ENCODE data around the gene UBTD2. TPM values are rescaled to one million over a fixed set of nuclear protein-coding genes. Genes with fewer than 3 reads are reported as not detected.
A peak's percentile ranks its signal among the peaks of the same experiment; 100 is the strongest.

The UBTD2 gene
- total RNA-seq, 1 donor from 2014 or later, result 47.5 TPM

- H3K27me3 Mint-ChIP-seq (ENCODE audit: unreplicated experiment), result peaks cover 2% of the 10 kb centered on the region
These were observed 27.5 kb upstream of the UBTD2 start for GRCh38 chr5:172311026-172311425.

GRCh38 chr5:172305380-172305779 lies 21.8 kb upstream of the UBTD2 start:
- no peak for DNase-seq (ENCODE audit: extremely low spot score, unreplicated experiment)
- H3K27ac Mint-ChIP-seq (ENCODE audit: unreplicated experiment), result no peak overlapping the region
- H3K4me1 Mint-ChIP-seq (ENCODE audit: unreplicated experiment), result peaks cover 4% of the 10 kb centered on the region
- H3K27me3 Mint-ChIP-seq (ENCODE audit: unreplicated experiment), result peaks cover 2% of the 10 kb centered on the region
- H3K4me3 Mint-ChIP-seq (ENCODE audit: unreplicated experiment), result no peak overlapping the region
- no peaks in the 10 kb centered on the region for H3K9me3 Mint-ChIP-seq (ENCODE audit: unreplicated experiment)
- H3K36me3 Mint-ChIP-seq (ENCODE audit: unreplicated experiment), result peaks cover 2% of the 10 kb centered on the region
- no peak for TF ChIP-seq CTCF (IDR thresholded peaks at IDR 0.05)

More at GRCh38 chr5:172311026-172311425, 27.5 kb upstream of the UBTD2 start:
- peaks cover 1% of the 10 kb centered on the region for H3K36me3 Mint-ChIP-seq (ENCODE audit: unreplicated experiment)
- H3K4me1 Mint-ChIP-seq (ENCODE audit: unreplicated experiment), result peaks cover 2% of the 10 kb centered on the region
- no peak for DNase-seq (ENCODE audit: extremely low spot score, unreplicated experiment)
- TF ChIP-seq CTCF (IDR thresholded peaks at IDR 0.05), result no peak
- no peak overlapping the region for H3K27ac Mint-ChIP-seq (ENCODE audit: unreplicated experiment)
- no peak overlapping the region for H3K4me3 Mint-ChIP-seq (ENCODE audit: unreplicated experiment)
- H3K9me3 Mint-ChIP-seq (ENCODE audit: unreplicated experiment), result no peaks in the 10 kb centered on the region

- no peak overlapping the region for H3K27ac Mint-ChIP-seq (ENCODE audit: unreplicated experiment)
- no peak for TF ChIP-seq CTCF (IDR thresholded peaks at IDR 0.05)
- H3K36me3 Mint-ChIP-seq (ENCODE audit: unreplicated experiment), result peaks cover 2% of the 10 kb centered on the region
- no peaks in the 10 kb centered on the region for H3K9me3 Mint-ChIP-seq (ENCODE audit: unreplicated experiment)
- DNase-seq (ENCODE audit: extremely low spot score, unreplicated experiment), result no peak
- H3K4me3 Mint-ChIP-seq (ENCODE audit: unreplicated experiment), result no peak overlapping the region
- peaks cover 7% of the 10 kb centered on the region for H3K4me1 Mint-ChIP-seq (ENCODE audit: unreplicated experiment)
- H3K27me3 Mint-ChIP-seq (ENCODE audit: unreplicated experiment), result no peaks in the 10 kb centered on the region
These were observed 20.2 kb upstream of the UBTD2 start for GRCh38 chr5:172303572-172304335.

GRCh38 chr5:172303162-172303561 lies 19.6 kb upstream of the UBTD2 start:
- no peak overlapping the region for H3K27ac Mint-ChIP-seq (ENCODE audit: unreplicated experiment)
- H3K4me3 Mint-ChIP-seq (ENCODE audit: unreplicated experiment), result no peak overlapping the region
- no peak for DNase-seq (ENCODE audit: extremely low spot score, unreplicated experiment)
- H3K36me3 Mint-ChIP-seq (ENCODE audit: unreplicated experiment), result peaks cover 2% of the 10 kb centered on the region
- no peaks in the 10 kb centered on the region for H3K9me3 Mint-ChIP-seq (ENCODE audit: unreplicated experiment)
- no peaks in the 10 kb centered on the region for H3K27me3 Mint-ChIP-seq (ENCODE audit: unreplicated experiment)
- H3K4me1 Mint-ChIP-seq (ENCODE audit: unreplicated experiment), result peaks cover 7% of the 10 kb centered on the region
- TF ChIP-seq CTCF (IDR thresholded peaks at IDR 0.05), result no peak

GRCh38 chr5:172302047-172302710 lies 18.6 kb upstream of the UBTD2 start:
- H3K27ac Mint-ChIP-seq (ENCODE audit: unreplicated experiment), result no peak overlapping the region
- no peak for TF ChIP-seq CTCF (IDR thresholded peaks at IDR 0.05)
- DNase-seq (ENCODE audit: extremely low spot score, unreplicated experiment), result peak; percentile 23
- no peaks in the 10 kb centered on the region for H3K27me3 Mint-ChIP-seq (ENCODE audit: unreplicated experiment)
- H3K36me3 Mint-ChIP-seq (ENCODE audit: unreplicated experiment), result peaks cover 2% of the 10 kb centered on the region
- H3K9me3 Mint-ChIP-seq (ENCODE audit: unreplicated experiment), result no peaks in the 10 kb centered on the region
- peaks cover 7% of the 10 kb centered on the region for H3K4me1 Mint-ChIP-seq (ENCODE audit: unreplicated experiment)
- H3K4me3 Mint-ChIP-seq (ENCODE audit: unreplicated experiment), result no peak overlapping the region

Measured in osteocyte (in vitro differentiated cells).